T follicular helper cell (primary cell): ENCODE results near the gene TRIM64.
"Not testable (repeated sequence)": the region's sequence is repeated elsewhere in the genome, so short reads cannot be mapped to it uniquely, and the experiment has no call there.

Source experiments
- DNase-seq: peaks from one replicate; pipeline ENCODE4 v3.0.0-alpha.2; 2020; ENCODE audit warnings: low read depth
- total RNA-seq, 2 experiments: gene quantifications; one replicate each; lab custom pipeline; 2026; lab: John Stamatoyannopoulos, UW

Gene TRIM64
- total RNA-seq = 0 reads per million in 2 experiments

- DNase-seq = not testable (repeated sequence)
Observed at GRCh38 chr11:89965737-89966136, at the start of gene TRIM64. Gene TRIM64, plus strand, starts transcription at chr11:89966037. Its CDS starts 2,467 bp downstream, at chr11:89968504.

GRCh38 chr11:89922195-89922660 is 43.6 kb upstream of the TRIM64 start, which contains the start of gene TRIM49D1:
Gene TRIM49D1, minus strand, starts transcription at chr11:89922245. Its CDS starts 4,535 bp downstream, at chr11:89917710.
- DNase-seq = no peak

GRCh38 chr11:89923764-89924163 is 42.1 kb upstream of the TRIM64 start, which contains the start of gene TRIM49D2:
Gene TRIM49D2, plus strand, starts transcription at chr11:89924064. Its CDS starts 2,698 bp downstream, at chr11:89926762.
- DNase-seq = not testable (repeated sequence)

GRCh38 chr11:89960833-89961232 is 5.0 kb upstream of the TRIM64 start:
- not testable (repeated sequence) for DNase-seq
